PFSK-1 (cell line): Measurements from ENCODE around the gene KIAA1328.

Experiments
- FOXP2 ChIP-seq: optimal IDR thresholded peaks from 2 replicates; pipeline ENCODE3; 2011; ENCODE audit warnings: borderline replicate concordance, control low read depth, inconsistent platforms; ENCODE audit not compliant: insufficient read depth; ENCODE audit errors: extremely low read length, extremely low read depth
- POLR2AphosphoS5 ChIP-seq: IDR thresholded peaks from 2 replicates; pipeline ENCODE4 v1.6.1; 2012; ENCODE audit warnings: low read depth, mild to moderate bottlenecking, control low read depth, low read length, moderate library complexity
- SIN3A ChIP-seq: IDR thresholded peaks from 2 replicates; pipeline ENCODE4 v1.6.1; 2012; ENCODE audit warnings: mild to moderate bottlenecking, low read length, moderate library complexity, borderline replicate concordance; ENCODE audit not compliant: insufficient read depth
- TAF1 ChIP-seq: IDR thresholded peaks from 2 replicates; pipeline ENCODE4 v1.6.1; 2012; ENCODE audit warnings: low read length, control low read depth, borderline replicate concordance; ENCODE audit not compliant: insufficient read depth
- TF ChIP-seq, protein P1 (sequence below), 2 experiments: IDR thresholded peaks; 2 replicates each; pipeline versions ENCODE4 v1.6.1 to v1.8.0; 2011 to 2012; ENCODE audit warnings: low read depth in 2 of 2, low read length in 2 of 2, control low read depth in 1 of 2, inconsistent platforms in 1 of 2, mild to moderate bottlenecking in 1 of 2, moderate library complexity in 1 of 2; ENCODE audit not compliant: insufficient read depth in 1 of 2

The KIAA1328 gene

DNA sequence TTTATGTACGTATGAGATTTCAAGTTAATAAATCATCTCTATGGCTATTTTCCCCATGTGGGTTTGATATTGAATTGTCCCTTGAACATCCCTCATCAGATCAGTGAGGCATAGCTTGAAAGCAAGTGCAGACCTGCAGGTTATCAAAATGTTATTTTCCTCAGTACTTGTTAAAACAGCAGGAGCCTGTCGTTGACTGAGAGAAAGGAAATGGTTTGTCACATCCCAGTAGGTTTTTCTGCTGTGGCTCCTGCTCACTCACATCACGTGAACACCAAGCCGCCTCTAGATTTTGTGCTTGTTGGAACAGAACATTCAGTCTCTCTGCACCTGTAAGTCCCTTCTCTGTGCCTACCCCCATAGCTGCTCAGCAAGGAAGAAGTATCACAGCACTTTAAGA lies 396.4 kb downstream of the KIAA1328 start:
- TF ChIP-seq, protein P1, sequence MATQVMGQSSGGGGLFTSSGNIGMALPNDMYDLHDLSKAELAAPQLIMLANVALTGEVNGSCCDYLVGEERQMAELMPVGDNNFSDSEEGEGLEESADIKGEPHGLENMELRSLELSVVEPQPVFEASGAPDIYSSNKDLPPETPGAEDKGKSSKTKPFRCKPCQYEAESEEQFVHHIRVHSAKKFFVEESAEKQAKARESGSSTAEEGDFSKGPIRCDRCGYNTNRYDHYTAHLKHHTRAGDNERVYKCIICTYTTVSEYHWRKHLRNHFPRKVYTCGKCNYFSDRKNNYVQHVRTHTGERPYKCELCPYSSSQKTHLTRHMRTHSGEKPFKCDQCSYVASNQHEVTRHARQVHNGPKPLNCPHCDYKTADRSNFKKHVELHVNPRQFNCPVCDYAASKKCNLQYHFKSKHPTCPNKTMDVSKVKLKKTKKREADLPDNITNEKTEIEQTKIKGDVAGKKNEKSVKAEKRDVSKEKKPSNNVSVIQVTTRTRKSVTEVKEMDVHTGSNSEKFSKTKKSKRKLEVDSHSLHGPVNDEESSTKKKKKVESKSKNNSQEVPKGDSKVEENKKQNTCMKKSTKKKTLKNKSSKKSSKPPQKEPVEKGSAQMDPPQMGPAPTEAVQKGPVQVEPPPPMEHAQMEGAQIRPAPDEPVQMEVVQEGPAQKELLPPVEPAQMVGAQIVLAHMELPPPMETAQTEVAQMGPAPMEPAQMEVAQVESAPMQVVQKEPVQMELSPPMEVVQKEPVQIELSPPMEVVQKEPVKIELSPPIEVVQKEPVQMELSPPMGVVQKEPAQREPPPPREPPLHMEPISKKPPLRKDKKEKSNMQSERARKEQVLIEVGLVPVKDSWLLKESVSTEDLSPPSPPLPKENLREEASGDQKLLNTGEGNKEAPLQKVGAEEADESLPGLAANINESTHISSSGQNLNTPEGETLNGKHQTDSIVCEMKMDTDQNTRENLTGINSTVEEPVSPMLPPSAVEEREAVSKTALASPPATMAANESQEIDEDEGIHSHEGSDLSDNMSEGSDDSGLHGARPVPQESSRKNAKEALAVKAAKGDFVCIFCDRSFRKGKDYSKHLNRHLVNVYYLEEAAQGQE (IDR thresholded peaks at IDR 0.05; ENCODE audit: insufficient read depth in 1 of 2, low read depth in 2 of 2, low read length in 2 of 2), result no peak
- TF ChIP-seq SIN3A, result no peak
- no peak for TF ChIP-seq FOXP2
- no peak for TF ChIP-seq POLR2AphosphoS5
- TF ChIP-seq TAF1, result no peak

GRCh38 chr18:37230768-37231167 lies 401.8 kb downstream of the KIAA1328 start:
- TF ChIP-seq POLR2AphosphoS5 (no peak), TAF1 (no peak), FOXP2 (no peak), SIN3A (no peak)
- TF ChIP-seq, protein P1 (IDR thresholded peaks at IDR 0.05; ENCODE audit: insufficient read depth in 1 of 2, low read depth in 2 of 2, low read length in 2 of 2), result no peak

GRCh38 chr18:37231251-37231650 lies 402.3 kb downstream of the KIAA1328 start:
- TF ChIP-seq SIN3A, result no peak
- TF ChIP-seq FOXP2, result no peak
- TF ChIP-seq POLR2AphosphoS5, result no peak
- TF ChIP-seq, protein P1 (IDR thresholded peaks at IDR 0.05; ENCODE audit: insufficient read depth in 1 of 2, low read depth in 2 of 2, low read length in 2 of 2), result no peak

DNA sequence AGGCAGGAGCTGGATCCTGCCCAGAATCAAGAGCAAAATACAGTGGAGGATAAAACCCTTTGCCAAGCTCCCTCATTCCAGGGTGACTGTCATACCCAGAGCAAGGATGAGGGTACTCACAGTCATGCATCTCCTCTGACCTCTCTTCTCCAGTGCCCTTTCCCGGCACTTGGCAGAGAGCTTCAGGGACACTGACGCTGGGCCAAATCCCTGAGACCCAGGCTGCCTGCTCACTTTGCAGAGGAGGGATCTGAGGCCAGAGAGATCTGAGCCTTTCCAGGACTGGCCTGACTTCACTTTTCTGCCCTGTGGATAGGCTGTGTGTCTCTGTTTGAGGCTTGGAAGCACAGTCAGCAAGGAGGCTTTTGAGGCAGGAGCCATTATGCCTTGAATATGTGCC lies 406.7 kb downstream of the KIAA1328 start:
- TF ChIP-seq TAF1, result no peak
- TF ChIP-seq, protein P1 (IDR thresholded peaks at IDR 0.05; ENCODE audit: insufficient read depth in 1 of 2, low read depth in 2 of 2, low read length in 2 of 2), result no peak
- no peak for TF ChIP-seq POLR2AphosphoS5
